GM19328 (cell line): ENCODE measurements around the gene SPCS3.
"Not testable (repeated sequence)": the region's sequence is repeated elsewhere in the genome, so short reads cannot be mapped to it uniquely, and the experiment has no call there.

Experiments
- ATAC-seq: cut with Tn5 transposase; IDR thresholded peaks from one replicate; pipeline ENCODE4 v1.9.1; 2021; ENCODE audit warnings: mild to moderate bottlenecking, moderate library complexity; ENCODE audit not compliant: unreplicated experiment

Gene SPCS3

DNA sequence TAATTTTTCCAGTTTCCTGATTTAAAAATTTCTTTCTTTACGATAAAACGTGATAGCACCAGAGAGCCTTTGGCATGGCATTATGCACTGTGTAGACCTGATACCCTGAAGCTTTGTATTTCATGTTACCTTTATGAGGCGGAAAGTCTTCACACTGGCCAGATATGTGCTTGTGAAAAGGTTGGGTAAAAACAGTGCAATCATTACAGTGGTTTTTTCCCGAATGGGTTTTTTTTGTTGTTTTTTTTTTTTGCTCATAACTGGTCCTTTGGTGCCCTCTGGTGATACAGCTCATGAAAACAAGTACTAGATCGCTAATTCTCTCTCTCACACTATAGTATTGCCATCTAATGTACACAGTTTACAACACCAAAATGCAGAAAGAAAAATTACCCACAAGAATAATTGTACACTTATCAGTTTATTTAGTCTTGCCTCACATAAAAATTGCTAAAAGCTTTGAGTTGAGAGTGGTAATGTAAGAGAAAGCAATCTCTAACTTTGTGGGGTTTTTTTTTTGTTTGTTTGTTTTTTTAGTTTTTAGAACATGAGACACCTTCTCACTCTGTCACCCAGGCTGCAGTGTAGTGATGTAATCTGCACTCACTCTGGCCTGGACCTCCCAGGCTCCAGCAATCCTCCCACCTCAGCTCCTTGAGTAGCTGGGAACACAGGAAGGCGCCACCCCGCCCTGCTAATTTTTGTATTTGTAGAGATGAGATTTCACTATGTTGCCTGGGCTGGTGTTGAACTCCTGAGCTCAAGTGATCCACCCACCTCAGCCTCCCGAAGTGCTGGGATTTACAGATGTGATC, 21.3 kb downstream of the SPCS3 start:
- peak; percentile 56 for ATAC-seq

DNA sequence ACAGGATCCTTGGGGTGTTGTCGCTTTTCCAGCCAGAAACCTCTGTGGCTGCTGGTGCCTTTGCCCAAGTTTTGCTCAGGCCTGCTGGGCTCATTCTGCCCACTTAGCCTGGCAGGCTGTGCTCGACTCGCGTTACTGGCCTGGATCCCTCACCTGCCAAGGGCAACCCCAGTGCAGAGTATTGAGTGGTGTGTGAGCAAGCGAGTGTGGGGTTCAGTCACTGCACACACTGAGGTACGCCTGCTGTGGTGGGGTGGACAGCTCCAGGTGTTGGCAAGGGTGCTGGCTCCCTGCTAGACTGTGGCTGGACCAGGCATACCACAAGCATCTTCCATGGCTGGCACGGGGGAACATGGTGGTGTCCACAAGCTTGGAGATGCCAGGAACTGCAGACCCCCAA, 22.6 kb downstream of the SPCS3 start:
- no peak for ATAC-seq

DNA sequence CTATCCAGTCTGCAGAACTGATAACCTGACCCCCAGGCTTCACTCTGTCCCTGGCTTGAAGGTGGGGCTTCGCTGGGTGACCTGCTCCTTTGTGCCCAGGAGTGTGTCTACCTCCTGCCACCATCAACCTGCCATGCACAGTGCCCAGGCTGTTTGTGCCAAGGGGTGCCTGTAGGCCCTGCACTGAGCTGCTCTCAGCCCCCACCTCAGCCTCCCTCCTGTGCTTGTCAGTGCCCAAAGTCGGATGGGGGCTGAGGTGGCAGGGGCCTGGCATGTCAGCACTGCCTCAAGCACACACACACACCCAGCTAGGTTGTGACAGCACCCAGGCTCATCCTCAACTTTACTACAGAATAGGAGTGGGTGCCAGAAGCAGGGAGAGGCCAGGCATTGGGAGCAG, 23.5 kb downstream of the SPCS3 start:
- no peak for ATAC-seq

DNA sequence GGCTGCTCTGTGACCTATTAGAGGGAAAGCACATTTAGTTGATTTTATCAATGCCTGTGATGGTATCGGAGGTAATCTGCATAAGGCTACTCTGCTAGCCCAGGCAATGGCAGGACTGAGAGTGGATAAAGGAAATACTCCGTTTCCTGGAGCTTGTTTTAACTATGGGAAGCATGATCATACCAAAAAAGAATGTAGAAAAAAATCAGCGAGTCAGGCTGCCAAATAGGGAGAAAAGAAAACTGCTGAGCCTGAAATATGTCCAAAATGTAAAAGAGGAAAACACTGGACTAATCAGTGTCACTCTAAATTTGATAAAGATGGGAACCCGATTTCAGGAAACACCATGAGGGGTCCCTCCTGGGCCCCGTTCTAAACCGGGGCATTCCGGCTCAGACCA, 25.6 kb downstream of the SPCS3 start:
- ATAC-seq = not testable (repeated sequence)

DNA sequence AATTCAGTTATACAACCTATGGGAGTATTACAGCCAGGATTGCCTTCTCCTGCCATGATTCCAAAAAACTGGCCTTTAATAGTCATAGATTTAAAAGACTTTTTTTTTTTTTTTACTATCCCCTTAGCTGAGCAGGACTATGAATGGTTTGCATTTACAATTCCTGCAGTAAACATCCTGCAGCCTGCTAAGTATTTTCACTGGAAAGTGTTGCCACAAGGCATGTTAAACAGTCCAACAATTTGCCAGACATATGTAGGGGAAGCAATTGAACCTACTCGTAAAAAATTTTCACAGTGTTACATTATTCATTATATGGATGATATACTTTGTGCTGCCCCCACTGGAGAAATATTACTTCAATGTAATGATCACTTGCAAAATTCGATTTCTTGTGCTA, 27.1 kb downstream of the SPCS3 start:
- ATAC-seq = not testable (repeated sequence)

DNA sequence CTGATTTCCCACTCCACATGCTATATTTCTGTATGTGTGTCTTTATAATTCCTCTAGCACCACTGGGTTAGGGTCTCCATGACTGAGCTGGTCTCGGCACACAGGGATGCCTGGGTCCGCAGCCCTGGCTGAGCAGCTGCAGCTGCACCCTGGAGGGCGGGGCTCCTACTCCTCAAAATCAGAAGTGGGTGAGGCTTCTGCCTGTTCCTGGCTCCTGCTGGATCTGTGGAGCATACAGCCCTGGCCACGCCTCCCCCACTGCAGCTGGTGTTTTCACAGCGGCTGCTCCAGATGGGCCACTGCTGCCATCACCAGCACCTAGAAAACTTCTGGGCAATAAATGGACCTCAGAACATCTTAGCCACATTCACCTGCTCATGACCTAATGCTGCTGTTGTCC, 30.9 kb downstream of the SPCS3 start:
- no peak for ATAC-seq

DNA sequence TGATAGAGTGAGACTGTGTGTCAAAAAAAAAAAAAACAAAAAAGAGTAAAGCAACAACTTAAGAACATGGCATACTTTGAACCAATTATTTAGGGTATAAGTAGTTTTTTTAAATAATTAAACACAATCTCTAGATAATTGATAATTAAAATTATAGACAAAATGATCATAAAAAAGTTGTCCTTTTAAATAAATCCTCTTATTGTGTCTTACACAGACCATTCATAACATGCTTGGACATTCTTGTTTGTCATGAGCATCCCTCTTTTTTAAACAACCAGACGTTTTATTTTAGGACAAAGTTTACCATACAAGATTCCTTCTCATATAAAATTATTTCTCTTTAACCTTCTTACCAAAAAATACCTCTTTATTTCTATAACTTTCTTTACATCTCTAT, 35.1 kb downstream of the SPCS3 start:
- no peak for ATAC-seq

DNA sequence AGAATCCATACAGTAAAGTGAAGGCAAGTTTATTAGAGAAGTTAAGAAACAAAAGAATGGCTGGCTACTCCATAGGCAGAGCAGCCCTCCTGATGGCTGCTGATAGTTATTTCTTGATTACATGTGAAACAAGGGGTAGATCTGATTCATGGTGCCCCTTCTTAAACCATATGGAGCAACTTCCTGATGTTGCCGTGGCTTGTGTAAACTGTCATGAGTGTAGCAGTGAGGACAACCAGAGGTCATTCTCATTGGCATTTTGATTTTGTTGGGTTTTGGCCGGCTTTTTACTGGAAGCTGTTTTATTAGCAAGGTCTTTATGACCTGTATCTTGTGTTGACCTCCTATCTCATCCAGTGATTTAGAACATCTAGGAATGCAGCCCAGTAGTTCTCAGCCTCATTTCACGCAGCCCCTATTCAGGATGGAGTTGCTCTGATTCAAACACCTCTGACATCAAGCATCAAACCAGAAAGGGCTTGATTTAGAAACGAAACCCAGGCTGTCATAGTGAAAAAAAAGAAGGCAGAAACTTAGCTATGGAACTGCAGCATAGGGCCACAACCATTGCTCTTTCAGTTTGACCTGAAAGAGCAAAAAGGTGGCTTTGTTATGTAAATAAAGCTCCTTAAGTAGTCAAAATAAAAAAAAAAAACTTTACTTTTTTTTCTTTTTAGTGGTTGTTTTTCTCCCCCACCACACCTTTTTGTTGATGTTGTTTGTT, 37.8 kb downstream of the SPCS3 start:
- peak; percentile 97 for ATAC-seq

DNA sequence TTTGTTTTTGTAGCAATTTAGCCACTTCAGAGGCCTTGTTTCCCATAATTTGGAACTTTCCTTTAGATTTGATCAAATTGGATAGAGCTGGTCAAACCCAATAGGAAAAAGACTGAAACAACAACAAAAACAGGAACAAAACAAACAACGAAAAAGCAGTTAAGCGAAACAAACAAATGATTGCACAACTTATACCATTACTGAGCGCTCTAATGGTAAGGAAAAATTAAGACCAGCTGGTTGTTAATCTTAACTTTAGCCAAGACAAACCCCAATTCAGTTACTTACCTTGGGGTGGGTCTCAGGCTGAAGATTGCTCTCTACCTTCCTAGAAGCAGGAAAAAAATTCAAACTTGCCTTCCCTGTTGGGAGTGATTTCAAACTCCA, 38.3 kb downstream of the SPCS3 start:
- no peak for ATAC-seq

DNA sequence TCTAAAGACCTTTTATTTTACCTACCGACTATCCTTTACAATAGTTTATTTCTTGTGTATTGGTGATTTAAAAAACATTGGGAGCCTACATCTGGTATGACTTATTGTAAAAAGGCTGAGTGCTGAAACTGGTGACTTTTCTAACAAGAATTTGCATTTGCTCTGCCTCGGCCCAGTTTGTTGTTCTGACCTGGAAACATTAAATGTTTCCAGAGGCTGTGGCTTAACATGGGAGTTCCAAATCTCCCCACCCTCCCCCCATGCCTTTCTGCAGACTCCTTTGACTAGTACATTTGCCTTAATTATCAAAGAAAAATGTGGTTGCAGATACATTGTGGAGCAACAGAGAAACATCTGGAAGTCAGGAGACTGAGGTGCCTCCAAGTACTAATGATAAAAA, 39.8 kb downstream of the SPCS3 start:
- ATAC-seq = no peak

DNA sequence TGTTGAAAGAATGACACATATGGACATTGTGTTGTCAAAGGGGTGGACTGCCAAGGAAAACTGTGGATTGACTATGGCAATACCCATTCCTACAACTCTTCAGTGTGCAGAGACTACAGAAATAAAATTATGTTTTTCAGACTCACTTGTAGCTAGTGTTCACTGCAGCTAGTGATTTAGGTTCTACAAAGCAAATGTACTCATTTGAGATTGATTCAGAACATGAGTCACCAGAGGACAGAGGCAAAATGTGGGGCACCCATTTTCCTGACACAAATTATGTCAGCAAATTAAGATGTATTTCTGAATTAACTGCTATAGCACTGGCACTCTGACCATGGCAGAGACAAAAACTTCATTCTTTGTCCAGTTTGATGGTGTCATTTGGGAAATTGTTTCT, 40.7 kb downstream of the SPCS3 start:
- ATAC-seq = no peak

DNA sequence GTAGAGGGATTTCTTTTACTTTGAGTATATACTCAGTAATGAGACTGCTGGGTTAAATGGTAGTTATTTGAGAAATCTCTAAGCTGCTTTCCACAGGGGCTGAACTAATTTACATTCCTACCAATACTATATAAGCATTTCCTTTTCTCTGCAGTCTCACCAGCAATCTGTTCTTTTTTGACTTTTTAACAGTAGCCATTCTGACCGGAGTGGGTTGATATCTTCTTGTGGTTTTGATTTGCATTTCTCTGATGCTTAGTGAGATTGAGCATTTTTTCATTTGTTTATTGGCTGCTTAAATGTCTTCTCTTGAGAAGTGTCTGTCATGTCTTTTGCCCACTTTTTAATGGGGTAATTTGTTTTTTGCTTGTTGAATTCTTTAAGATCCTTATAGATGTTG, 43.3 kb downstream of the SPCS3 start:
- ATAC-seq = peak; percentile 76

DNA sequence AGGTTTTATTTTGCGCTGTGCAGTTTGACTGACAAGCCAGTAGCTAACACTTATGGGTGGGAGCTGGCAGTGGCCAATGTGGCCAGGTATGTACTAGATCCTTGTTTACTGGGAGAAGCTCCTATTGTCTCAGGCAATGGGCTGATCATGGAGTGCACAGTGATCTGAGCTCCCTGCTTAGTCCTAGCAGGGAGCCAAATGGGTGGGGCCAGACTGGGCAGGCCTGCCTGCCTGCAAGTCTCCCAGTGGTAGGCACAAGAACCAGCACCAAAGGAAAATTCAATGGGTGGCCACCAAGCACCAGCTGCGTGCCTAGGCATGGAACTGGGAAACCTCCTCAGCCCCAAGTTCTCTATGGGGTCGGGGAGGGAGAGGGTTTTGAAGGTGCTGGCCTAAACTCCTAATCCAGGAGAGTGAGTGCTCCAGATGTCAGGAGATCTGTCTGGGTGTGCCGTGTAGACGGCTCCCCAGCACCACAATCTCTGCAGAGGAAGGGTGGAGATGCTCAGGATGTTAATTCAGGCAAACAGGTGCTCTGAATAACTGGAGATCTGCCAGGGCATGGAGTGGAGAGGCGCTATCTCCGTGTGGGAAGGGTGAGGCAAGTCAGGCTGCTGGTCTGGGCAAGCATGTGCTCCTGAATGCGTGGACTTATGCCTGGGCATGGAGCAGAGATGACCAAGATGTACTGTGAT, 48.2 kb downstream of the SPCS3 start:
- no peak for ATAC-seq

DNA sequence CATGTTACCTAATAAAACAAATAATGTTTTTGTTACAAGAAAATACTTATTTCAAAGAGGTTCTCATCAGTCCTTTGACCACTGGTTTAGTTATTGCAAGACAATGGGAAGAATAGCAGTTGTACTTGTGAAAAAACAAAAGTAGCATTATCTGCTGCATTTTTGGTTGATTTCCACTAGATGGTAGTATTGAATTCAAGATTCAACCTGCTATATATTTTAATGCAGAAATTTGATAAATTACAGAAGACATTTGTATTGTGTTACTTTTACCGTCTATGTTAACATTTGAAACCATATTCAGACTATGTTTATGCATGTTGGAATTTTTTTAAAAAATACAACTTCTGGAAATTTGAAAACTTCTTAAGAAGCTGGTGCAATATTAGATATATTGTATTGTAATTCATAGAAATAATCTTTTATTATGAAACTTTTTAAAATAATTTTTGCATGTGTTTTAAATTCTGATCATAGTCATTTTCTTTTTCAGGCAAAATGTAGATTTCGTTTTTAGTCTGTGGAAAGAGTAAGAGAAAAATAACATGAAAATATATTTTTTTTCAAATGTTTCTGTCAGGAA, 56.4 kb downstream of the SPCS3 start:
- ATAC-seq = no peak

DNA sequence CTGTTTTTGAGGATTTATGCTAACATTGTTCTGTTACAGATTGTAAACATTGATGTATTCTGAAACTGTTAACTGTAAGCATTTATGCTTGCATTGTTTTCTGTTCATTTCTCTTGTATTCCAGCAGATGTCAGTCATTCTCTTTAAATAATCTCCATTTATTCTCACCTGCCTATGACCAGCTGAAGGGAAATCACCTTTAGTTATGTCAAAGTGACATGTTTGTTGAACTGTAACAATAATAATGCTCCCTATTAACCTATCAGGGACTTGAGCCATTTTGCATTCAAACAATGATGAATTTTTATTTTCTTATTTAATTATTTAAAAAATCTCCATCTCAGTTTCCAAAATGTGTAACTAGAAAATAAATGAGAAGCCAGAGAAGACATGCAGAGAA, 58.0 kb downstream of the SPCS3 start:
- peak; percentile 80 for ATAC-seq

DNA sequence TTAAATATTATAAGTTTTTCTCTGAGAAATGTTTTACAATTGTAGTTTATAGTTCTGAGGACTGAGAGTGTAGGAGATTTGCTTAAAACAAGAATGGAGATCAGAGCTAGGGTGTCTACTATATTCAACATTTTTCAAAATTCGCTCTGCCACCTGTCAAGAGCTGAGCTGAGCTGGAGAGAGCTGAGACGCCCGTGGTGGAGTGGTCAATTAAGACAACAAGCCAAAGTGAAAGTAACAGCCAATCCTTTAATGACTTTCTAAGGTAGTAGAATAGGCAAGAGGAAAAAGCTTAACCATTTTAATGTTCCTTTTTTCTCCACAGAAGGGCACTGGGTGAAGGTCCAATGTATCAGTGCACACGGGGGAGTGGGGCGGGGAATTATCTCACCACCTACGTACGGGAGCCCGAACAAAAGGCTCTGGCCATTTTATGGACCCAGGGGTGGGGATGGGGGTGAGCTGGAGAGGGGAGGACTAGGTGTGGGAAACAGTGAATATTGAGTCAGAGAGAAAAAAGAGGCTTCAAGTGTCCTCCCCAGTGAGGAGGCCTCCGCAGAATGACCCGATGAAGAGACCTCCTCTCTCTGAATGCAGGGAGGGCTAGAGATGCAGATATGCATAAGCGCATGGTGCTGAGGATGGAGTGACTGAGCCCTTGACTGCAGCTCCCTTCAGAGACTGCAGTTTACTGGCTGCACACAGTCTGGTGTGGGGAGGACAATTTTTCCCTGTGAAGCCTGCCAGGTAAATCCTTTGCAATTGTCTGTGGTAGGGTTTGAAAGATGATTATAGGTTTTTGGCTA, 60.8 kb downstream of the SPCS3 start:
- no peak for ATAC-seq
